ENCODE results near the gene ACTMAP.

The ACTMAP gene

GRCh38 chr19:40750874-40751537 is 729 bp upstream of the ACTMAP start, which contains the start of gene SNRPA:
Gene SNRPA, plus strand, starts transcription at chr19:40751203. Its CDS starts 206 bp downstream, at chr19:40751409.
- Histone ChIP-seq H3K27ac (replicated peaks) (peak within 1 kb of the TSS; percentile 99), H3K4me3 (replicated peaks; ENCODE audit: insufficient read depth, low read length) (peak within 1 kb of the TSS; percentile 64), H3K27me3 (ENCODE audit: insufficient read depth, poor library complexity, severe bottlenecking) (no peaks in the 10 kb centered on the region)
- peak; percentile 95 to 98 for DNase-seq (ENCODE audit: low read depth in 1 of 2, low spot score in 1 of 2)
- no peak for TF ChIP-seq SPI1 (IDR thresholded peaks at IDR 0.05; ENCODE audit: borderline replicate concordance, low read depth)
- peak; percentile 93 for TF ChIP-seq POLR2AphosphoS5 (IDR thresholded peaks at IDR 0.05; ENCODE audit: low read depth)
- 0 out of 2 replicates have a peak, but pooled peaks have one; percentile 6 for TF ChIP-seq GABPA (IDR thresholded peaks at IDR 0.05; ENCODE audit: low read depth)
- TF ChIP-seq REST (IDR thresholded peaks at IDR 0.05; ENCODE audit: insufficient replicate concordance, low read depth): peak; percentile 8
- TF ChIP-seq, protein P1, sequence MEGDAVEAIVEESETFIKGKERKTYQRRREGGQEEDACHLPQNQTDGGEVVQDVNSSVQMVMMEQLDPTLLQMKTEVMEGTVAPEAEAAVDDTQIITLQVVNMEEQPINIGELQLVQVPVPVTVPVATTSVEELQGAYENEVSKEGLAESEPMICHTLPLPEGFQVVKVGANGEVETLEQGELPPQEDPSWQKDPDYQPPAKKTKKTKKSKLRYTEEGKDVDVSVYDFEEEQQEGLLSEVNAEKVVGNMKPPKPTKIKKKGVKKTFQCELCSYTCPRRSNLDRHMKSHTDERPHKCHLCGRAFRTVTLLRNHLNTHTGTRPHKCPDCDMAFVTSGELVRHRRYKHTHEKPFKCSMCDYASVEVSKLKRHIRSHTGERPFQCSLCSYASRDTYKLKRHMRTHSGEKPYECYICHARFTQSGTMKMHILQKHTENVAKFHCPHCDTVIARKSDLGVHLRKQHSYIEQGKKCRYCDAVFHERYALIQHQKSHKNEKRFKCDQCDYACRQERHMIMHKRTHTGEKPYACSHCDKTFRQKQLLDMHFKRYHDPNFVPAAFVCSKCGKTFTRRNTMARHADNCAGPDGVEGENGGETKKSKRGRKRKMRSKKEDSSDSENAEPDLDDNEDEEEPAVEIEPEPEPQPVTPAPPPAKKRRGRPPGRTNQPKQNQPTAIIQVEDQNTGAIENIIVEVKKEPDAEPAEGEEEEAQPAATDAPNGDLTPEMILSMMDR (IDR thresholded peaks at IDR 0.05; ENCODE audit: insufficient read depth, low read length): no peak

DNA sequence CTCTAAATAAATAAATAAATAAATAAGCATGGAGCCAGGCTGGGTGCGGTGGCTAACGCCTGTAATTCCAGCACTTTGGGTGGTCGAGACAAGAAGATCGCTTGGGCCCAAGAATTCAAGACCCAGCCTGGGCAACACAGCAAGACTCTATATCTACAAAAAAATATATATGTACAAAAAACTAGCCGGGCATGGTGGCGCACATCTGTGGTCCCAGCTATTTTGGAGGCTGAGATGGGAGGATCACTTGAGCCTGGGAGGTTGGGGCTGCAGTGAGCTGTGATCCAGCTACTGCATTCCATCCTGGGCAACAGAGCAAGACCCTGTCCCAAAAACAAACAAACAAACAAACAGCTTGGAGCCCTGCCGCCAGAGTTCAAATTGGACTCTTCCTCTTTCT is 2.7 kb downstream of the ACTMAP start:
- H3K4me3 ChIP-seq (replicated peaks; ENCODE audit: insufficient read depth, low read length): no peak overlapping the region
- H3K27me3 ChIP-seq (ENCODE audit: insufficient read depth, poor library complexity, severe bottlenecking): no peaks in the 10 kb centered on the region
- TF ChIP-seq SPI1 (IDR thresholded peaks at IDR 0.05; ENCODE audit: borderline replicate concordance, low read depth) (no peak; the same call in 1 of the 2 replicates), REST (IDR thresholded peaks at IDR 0.05; ENCODE audit: insufficient replicate concordance, low read depth) (no peak)
- TF ChIP-seq, protein P1 (IDR thresholded peaks at IDR 0.05; ENCODE audit: insufficient read depth, low read length): no peak
- no peak for DNase-seq (ENCODE audit: low read depth in 1 of 2, low spot score in 1 of 2)
- H3K27ac ChIP-seq (replicated peaks): peak overlapping the region; percentile 93

GRCh38 chr19:40745402-40745780 is 4.9 kb downstream of the ACTMAP start:
- TF ChIP-seq SPI1 (IDR thresholded peaks at IDR 0.05; ENCODE audit: borderline replicate concordance, low read depth) (no peak), REST (IDR thresholded peaks at IDR 0.05; ENCODE audit: insufficient replicate concordance, low read depth) (no peak), POLR2AphosphoS5 (IDR thresholded peaks at IDR 0.05; ENCODE audit: low read depth) (no peak), GABPA (IDR thresholded peaks at IDR 0.05; ENCODE audit: low read depth) (no peak)
- TF ChIP-seq, protein P1 (IDR thresholded peaks at IDR 0.05; ENCODE audit: insufficient read depth, low read length): no peak
- H3K27ac ChIP-seq (replicated peaks): no peak overlapping the region
- no peaks in the 10 kb centered on the region for H3K27me3 ChIP-seq (ENCODE audit: insufficient read depth, poor library complexity, severe bottlenecking)
- DNase-seq (ENCODE audit: low read depth in 1 of 2, low spot score in 1 of 2): no peak
- H3K4me3 ChIP-seq (replicated peaks; ENCODE audit: insufficient read depth, low read length): no peak overlapping the region
